ENCODE data around the gene KCTD10.

DNA sequence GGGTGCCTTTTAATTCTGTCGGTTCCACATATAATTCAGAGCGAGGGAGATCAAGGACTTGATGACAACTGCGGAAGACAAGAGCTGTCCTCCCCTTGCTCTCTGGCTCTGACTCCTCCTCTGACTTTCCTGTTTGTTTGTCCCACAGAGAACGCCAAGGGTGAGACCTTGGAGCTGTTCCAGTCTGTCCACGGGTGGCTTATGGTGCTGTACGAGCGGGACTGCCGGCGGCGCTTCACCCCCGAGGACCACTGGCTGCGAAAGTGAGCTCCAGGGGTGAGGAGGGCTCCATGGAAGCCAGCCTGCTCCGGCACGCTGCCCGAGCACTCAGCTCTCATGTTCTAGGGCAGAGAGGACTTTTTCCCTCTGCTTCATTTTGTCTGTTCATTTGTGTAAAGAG is 33.1 kb upstream of the KCTD10 start:
- TF ChIP-seq CTCF (IDR thresholded peaks at IDR 0.05; ENCODE audit: low read depth, low read length) (no peak), POLR2A (IDR thresholded peaks at IDR 0.05; ENCODE audit: extremely low read depth, insufficient read length) (no peak)
- TF ChIP-seq, protein P1, sequence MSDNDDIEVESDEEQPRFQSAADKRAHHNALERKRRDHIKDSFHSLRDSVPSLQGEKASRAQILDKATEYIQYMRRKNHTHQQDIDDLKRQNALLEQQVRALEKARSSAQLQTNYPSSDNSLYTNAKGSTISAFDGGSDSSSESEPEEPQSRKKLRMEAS (IDR thresholded peaks at IDR 0.05; ENCODE audit: low read depth, low read length), result no peak
